ENCODE results near the gene PLPP7.
"Not testable (repeated sequence)": the region's sequence is repeated elsewhere in the genome, so short reads cannot be mapped to it uniquely, and the experiment has no call there.

The PLPP7 gene

GRCh38 chr9:131289301-131290035 is at the start of gene PLPP7:
PLPP7 (plus strand) TSS chr9:131289723; CDS start chr9:131289998, 275 bp downstream.
- in situ Hi-C loops (cut with MboI; ENCODE audit: low sequenced_read_pairs), result no loop called here

GRCh38 chr9:131240047-131240921 is 49.2 kb upstream of the PLPP7 start:
- in situ Hi-C loops (cut with MboI; ENCODE audit: low sequenced_read_pairs), result no loop called here

- in situ Hi-C loops (cut with MboI; ENCODE audit: low sequenced_read_pairs), result not testable (repeated sequence)
Observed at GRCh38 chr9:131244331-131244730, 45.2 kb upstream of the PLPP7 start.

GRCh38 chr9:131246618-131247017 is 42.9 kb upstream of the PLPP7 start:
- in situ Hi-C loops (cut with MboI; ENCODE audit: low sequenced_read_pairs), result no loop called here

- in situ Hi-C loops (cut with MboI; ENCODE audit: low sequenced_read_pairs), result no loop called here
Observed at GRCh38 chr9:131252120-131252519, 37.4 kb upstream of the PLPP7 start.

- in situ Hi-C loops (cut with MboI; ENCODE audit: low sequenced_read_pairs), result no loop called here
Observed at GRCh38 chr9:131253891-131254491, 35.5 kb upstream of the PLPP7 start.

- in situ Hi-C loops (cut with MboI; ENCODE audit: low sequenced_read_pairs), result no loop called here
Observed at GRCh38 chr9:131254626-131255025, 34.9 kb upstream of the PLPP7 start.

- in situ Hi-C loops (cut with MboI; ENCODE audit: low sequenced_read_pairs), result no loop called here
Observed at GRCh38 chr9:131255676-131256197, 33.8 kb upstream of the PLPP7 start.

GRCh38 chr9:131257266-131258025 is 32.1 kb upstream of the PLPP7 start:
- in situ Hi-C loops (cut with MboI; ENCODE audit: low sequenced_read_pairs), result no loop called here

- in situ Hi-C loops (cut with MboI; ENCODE audit: low sequenced_read_pairs), result no loop called here
Observed at GRCh38 chr9:131258186-131258585, 31.3 kb upstream of the PLPP7 start.

- in situ Hi-C loops (cut with MboI; ENCODE audit: low sequenced_read_pairs), result no loop called here
Observed at GRCh38 chr9:131258698-131259431, 30.7 kb upstream of the PLPP7 start.

GRCh38 chr9:131259432-131259898 is 30.1 kb upstream of the PLPP7 start:
- in situ Hi-C loops (cut with MboI; ENCODE audit: low sequenced_read_pairs), result no loop called here

GRCh38 chr9:131259916-131260597 is 29.5 kb upstream of the PLPP7 start:
- in situ Hi-C loops (cut with MboI; ENCODE audit: low sequenced_read_pairs), result no loop called here

- in situ Hi-C loops (cut with MboI; ENCODE audit: low sequenced_read_pairs), result no loop called here
Observed at GRCh38 chr9:131260751-131261452, 28.6 kb upstream of the PLPP7 start.

GRCh38 chr9:131262327-131263032 is 27.0 kb upstream of the PLPP7 start:
- in situ Hi-C loops (cut with MboI; ENCODE audit: low sequenced_read_pairs), result no loop called here

- in situ Hi-C loops (cut with MboI; ENCODE audit: low sequenced_read_pairs), result not testable (repeated sequence)
Observed at GRCh38 chr9:131263033-131263343, 26.5 kb upstream of the PLPP7 start.

- in situ Hi-C loops (cut with MboI; ENCODE audit: low sequenced_read_pairs), result no loop called here
Observed at GRCh38 chr9:131263701-131264100, 25.8 kb upstream of the PLPP7 start.

- in situ Hi-C loops (cut with MboI; ENCODE audit: low sequenced_read_pairs), result no loop called here
Observed at GRCh38 chr9:131264231-131264630, 25.3 kb upstream of the PLPP7 start.

Measured in HL-60/S4 treated with phorbol 12-myristate 13-acetate at 8.2 ng/mL for 4 days and 3 days (cell line).